ENCODE results near the gene ZNF226.

- TF ChIP-seq, protein P1, sequence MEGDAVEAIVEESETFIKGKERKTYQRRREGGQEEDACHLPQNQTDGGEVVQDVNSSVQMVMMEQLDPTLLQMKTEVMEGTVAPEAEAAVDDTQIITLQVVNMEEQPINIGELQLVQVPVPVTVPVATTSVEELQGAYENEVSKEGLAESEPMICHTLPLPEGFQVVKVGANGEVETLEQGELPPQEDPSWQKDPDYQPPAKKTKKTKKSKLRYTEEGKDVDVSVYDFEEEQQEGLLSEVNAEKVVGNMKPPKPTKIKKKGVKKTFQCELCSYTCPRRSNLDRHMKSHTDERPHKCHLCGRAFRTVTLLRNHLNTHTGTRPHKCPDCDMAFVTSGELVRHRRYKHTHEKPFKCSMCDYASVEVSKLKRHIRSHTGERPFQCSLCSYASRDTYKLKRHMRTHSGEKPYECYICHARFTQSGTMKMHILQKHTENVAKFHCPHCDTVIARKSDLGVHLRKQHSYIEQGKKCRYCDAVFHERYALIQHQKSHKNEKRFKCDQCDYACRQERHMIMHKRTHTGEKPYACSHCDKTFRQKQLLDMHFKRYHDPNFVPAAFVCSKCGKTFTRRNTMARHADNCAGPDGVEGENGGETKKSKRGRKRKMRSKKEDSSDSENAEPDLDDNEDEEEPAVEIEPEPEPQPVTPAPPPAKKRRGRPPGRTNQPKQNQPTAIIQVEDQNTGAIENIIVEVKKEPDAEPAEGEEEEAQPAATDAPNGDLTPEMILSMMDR (conservative IDR thresholded peaks at IDR 0.05) = no peak
- TF ChIP-seq ZFX (IDR thresholded peaks at IDR 0.05) = no peak
Observed at GRCh38 chr19:44202974-44203373, 38.1 kb downstream of the ZNF226 start.
